ENCODE results near the gene DUSP3.

DUSP3 gene

DNA sequence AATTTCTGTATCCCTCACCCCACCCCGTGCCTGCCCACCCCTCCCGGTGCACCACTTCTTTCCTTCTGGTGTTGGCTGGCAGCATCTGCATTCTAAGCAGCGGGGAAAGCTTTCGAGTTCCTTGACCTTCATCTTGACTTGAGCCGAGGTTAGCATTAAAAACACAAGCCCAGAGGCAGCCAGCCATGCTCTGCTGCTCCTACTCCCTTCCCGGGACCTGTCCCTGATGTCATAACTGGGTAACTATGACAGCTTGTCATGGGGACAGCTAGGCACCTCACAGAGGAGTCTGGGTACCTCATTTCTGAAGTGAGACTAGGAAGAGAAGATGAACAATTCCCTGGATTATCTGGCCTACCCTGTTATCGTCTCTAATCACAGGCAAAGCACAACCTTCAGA lies 1.4 kb upstream of the DUSP3 start, which contains the start of gene CFAP97D1:
CFAP97D1 (plus strand) TSS at position 301 of the 400 bp plus-strand sequence; CDS start at position 329, 28 bp downstream.
- Histone ChIP-seq H3K4me3 (replicated peaks; ENCODE audit: low read depth, low read length) (peak within 1 kb of the TSS; percentile 82), H3K27me3 (replicated peaks; ENCODE audit: control insufficient read depth, insufficient read depth, low read length) (peaks cover 2% of the 10 kb centered on the region; the same call in 1 of the 2 replicates), H3K36me3 (ENCODE audit: control insufficient read depth, insufficient read depth, low read length) (no peaks in the 10 kb centered on the region)
- TF ChIP-seq, protein P1, sequence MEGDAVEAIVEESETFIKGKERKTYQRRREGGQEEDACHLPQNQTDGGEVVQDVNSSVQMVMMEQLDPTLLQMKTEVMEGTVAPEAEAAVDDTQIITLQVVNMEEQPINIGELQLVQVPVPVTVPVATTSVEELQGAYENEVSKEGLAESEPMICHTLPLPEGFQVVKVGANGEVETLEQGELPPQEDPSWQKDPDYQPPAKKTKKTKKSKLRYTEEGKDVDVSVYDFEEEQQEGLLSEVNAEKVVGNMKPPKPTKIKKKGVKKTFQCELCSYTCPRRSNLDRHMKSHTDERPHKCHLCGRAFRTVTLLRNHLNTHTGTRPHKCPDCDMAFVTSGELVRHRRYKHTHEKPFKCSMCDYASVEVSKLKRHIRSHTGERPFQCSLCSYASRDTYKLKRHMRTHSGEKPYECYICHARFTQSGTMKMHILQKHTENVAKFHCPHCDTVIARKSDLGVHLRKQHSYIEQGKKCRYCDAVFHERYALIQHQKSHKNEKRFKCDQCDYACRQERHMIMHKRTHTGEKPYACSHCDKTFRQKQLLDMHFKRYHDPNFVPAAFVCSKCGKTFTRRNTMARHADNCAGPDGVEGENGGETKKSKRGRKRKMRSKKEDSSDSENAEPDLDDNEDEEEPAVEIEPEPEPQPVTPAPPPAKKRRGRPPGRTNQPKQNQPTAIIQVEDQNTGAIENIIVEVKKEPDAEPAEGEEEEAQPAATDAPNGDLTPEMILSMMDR (IDR thresholded peaks at IDR 0.05; ENCODE audit: insufficient read depth, low read length, poor library complexity, severe bottlenecking), result no peak
- no peak for DNase-seq (ENCODE audit: extremely low read depth, insufficient read length)

DNA sequence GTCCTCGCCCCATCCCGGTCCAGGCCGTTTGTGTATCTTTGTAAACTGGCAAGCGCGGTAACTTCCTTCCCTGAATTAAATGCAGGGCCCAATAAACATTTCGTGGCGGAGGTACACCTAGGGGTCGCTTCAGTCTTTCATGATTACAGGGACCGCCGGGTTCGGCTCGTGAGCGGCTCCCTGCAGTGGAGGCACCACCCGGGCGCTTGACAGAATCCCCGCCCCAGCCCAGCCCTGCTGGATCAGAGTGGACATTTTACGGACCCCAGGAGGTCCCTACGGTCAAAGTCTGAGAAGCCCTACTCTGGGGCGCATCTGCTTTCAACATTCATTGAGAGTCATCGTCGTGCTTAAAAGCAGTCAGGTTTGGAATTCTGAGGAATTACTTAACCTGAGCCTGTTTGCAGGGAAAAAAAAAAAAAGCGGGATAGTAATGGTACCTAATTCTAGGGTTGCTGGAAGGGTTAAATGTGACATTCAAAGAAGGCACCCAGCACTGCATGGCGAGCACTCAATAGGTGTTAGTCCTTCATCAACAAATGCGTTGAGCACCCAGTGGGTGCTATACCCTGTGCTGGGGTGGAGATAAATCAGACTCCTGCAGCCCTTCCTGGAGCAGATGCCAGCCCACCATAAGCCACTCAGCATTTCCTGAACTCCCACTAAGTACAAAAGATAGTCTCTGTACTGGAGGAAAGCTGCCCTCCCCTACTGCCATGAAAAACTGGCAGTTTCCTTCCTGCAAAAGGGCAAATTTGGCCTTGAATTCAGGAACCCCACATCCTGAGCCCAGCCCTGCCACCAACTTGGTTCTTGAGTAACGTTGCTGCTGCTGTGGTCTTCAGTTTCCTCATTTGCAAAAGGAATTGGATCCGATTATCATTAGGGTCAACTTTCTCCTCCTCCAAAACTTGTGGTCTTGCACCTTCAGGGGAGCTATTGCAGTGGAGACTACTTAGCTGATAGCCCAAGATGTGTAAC lies 658 bp upstream of the DUSP3 start:
- Histone ChIP-seq H3K27me3 (replicated peaks; ENCODE audit: control insufficient read depth, insufficient read depth, low read length) (peaks cover 2% of the 10 kb centered on the region; the same call in 1 of the 2 replicates), H3K36me3 (ENCODE audit: control insufficient read depth, insufficient read depth, low read length) (no peaks in the 10 kb centered on the region), H3K4me3 (replicated peaks; ENCODE audit: low read depth, low read length) (peak overlapping the region; percentile 82)
- no peak for DNase-seq (ENCODE audit: extremely low read depth, insufficient read length)
- TF ChIP-seq, protein P1 (IDR thresholded peaks at IDR 0.05; ENCODE audit: insufficient read depth, low read length, poor library complexity, severe bottlenecking), result no peak

DNA sequence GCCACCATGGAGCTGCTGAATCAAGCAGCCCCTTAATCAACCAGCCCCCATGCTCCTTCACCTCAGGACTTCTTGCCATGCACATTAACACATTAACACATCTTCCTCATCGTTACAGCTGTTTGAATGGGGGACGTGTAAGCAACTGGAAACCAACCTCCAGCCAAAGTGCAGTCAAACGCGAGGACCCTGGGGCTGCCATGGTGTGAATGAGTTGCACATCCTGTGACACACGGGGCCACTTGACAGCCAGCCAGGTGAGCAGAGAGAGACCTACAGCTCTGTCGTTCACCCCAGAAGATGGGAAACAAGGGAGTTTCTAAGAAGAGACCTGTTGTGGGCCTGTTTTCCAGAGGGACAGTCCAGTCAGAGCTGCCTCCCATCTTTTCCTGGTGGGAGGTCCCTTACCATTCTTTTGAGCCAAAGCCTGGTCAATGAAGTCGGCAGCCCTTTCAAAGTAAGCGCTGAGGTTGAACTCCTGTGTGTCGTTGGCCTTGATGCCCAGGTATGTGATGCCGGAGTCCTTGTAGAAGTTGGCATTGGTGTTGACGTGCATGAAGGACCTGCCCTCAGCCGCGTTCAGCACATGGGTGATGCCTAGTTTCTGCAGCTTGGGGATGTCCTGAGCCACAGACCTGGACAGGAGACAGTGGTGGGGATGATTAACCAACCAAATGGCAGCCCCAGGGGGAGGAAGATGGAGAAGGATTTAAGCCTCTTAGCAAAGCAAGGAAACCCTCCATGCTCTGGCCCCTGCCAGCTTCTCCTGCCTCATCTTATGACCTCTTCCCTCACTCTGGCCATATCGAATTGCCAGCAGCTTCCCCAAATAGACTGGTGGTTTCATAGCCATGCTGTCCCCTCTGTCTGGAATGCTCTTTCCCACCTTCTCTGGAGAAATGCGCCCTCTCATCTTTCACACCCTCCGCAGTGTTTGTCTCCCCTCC lies 4.2 kb downstream of the DUSP3 start:
- no peaks in the 10 kb centered on the region; the same call in 1 of the 2 replicates for H3K36me3 ChIP-seq (ENCODE audit: control insufficient read depth, insufficient read depth, low read length)
- peaks cover 2% of the 10 kb centered on the region; the same call in 1 of the 2 replicates for H3K27me3 ChIP-seq (replicated peaks; ENCODE audit: control insufficient read depth, insufficient read depth, low read length)
- TF ChIP-seq, protein P1 (IDR thresholded peaks at IDR 0.05; ENCODE audit: insufficient read depth, low read length, poor library complexity, severe bottlenecking), result no peak
- H3K4me3 ChIP-seq (replicated peaks; ENCODE audit: low read depth, low read length), result no peak overlapping the region
- no peak for DNase-seq (ENCODE audit: extremely low read depth, insufficient read length)

DNA sequence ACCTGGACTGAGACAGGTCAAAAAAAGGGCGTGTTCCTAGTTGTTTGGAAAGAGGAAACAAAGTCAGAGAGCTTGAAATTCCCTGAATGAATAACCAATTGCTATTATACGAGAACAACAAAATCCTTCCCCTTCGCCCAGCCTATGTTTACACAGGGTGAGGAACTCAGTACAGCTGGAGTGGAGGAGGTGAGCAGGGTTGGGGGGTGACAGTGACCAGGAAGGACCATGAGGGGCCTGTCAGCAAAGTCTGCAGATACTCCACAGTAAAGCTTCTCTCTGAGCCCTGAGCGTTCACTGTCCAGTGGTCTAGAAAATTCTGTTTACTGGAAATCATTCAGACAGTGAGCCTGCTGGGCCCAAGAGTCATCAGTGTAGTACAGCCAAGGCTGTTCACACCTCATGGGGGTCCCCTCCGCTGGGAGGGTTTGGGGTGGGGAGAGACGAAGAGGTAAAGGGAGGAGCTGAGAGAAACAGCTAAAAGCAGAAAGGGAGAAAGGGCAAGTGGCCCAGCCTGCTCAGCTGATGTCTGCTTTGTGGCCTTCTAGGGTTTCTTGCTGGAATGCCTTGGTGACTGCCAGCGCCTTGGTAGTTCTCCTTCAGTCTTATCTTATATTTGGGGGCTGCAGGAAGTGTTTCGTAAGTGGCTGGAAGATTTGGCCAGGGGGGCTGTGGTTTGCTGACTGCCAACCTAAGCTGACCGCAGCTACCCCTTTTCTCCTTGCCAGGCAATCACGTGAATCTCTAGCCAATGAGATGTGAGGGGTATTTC lies 5.7 kb downstream of the DUSP3 start:
- H3K27me3 ChIP-seq (replicated peaks; ENCODE audit: control insufficient read depth, insufficient read depth, low read length), result no peaks in the 10 kb centered on the region
- H3K36me3 ChIP-seq (ENCODE audit: control insufficient read depth, insufficient read depth, low read length), result no peaks in the 10 kb centered on the region; the same call in 1 of the 2 replicates

More for the DNA sequence above, 5.7 kb downstream of the DUSP3 start:
- TF ChIP-seq, protein P1 (IDR thresholded peaks at IDR 0.05; ENCODE audit: insufficient read depth, low read length, poor library complexity, severe bottlenecking), result no peak
- no peak overlapping the region for H3K4me3 ChIP-seq (replicated peaks; ENCODE audit: low read depth, low read length)
- DNase-seq (ENCODE audit: extremely low read depth, insufficient read length), result no peak

All from GM06990 (cell line).